ENCODE data around the gene ARHGEF28.

ARHGEF28 gene

GRCh38 chr5:73663161-73663859, 37.3 kb downstream of the ARHGEF28 start:
- no peak for DNase-seq

DNA sequence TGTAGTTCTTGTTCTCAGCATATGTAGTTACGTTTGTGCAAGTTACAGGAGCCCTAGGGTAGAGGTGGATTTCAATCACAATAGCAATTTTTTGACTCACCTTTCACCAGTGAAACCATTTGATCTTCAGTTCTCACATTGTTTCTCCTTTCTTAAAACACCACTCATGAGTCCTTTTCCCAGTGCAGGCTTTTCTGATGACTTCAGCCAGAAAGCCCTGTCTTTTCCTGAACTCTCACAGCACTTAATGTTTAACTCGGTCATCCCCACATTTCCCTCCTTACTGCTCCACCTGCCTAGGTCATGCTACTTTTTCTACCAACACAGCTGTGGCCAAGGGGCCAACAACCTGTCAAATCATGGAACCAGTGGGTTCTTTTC, 37.9 kb downstream of the ARHGEF28 start:
- DNase-seq, result no peak

GRCh38 chr5:73664796-73665195, 38.8 kb downstream of the ARHGEF28 start:
- no peak for DNase-seq

- DNase-seq, result no peak
Observed at GRCh38 chr5:73666891-73667290, 40.9 kb downstream of the ARHGEF28 start.

- DNase-seq, result no peak
Observed at GRCh38 chr5:73668017-73668416, 42.0 kb downstream of the ARHGEF28 start.

DNA sequence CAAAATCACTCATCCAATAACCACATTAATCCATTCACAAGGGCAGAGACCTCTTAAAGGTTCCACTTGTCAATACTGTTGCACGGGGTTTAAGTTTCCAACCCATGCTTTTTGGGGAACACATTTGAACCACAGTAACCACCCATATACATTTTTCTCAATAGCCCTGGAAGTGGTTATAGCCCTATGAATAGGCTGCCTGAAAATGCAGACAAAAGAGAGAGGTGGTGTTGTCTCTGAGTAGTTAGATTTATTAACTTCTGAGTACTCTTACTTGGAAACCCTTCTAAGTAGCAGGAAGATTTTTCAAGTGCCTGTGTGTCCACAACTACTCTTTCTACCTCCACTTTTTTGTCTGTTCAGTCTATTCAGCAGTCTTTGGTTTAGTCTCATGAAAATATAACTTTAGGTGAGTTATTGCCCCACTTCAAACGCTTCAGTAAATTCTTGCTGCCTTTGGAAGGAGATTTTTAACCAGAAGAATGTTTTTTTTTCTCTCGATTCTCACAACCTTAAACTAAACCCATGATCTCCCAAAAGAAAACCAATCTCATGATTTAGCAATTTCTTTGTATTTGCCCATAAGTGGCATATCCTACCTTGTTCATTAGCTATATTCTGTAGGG, 42.6 kb downstream of the ARHGEF28 start:
- DNase-seq, result no peak

DNA sequence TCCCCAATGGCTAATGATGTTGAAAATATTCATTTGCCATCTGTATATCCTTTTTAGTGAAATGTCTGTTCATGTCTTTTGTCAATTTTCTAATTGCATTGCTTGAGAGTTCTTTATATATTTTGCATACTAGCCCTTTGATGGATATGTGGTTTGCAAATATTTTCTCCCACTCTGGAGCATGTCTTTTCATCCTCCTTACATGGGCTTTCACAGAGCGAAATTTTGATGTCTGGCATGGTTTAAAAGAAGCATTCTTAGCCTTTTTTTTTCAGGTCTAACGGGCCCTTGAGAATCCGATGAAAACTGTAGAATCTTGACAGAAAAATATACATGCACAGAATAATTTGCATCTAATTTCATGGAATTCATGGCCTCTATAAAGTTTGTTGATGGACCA, 44.7 kb downstream of the ARHGEF28 start:
- no peak for DNase-seq

DNA sequence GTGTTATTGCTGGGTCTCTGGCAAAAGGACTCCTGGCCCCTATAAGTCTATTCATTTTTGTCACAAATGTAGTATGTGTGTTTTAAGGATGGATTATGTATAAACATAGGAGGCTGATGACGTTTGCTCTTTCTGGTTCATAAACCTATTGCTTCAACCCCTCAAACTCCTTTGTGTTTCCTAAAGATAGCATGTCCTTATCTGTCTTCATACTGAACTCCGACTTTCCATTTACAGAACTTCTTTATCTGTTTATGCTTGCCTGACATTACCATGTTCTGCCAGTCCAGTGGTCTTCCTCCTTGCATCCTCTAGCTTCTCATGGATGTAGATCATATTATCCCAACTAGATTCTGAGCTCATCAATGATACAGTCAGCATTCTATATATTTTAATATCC, 46.1 kb downstream of the ARHGEF28 start:
- DNase-seq, result no peak

DNA sequence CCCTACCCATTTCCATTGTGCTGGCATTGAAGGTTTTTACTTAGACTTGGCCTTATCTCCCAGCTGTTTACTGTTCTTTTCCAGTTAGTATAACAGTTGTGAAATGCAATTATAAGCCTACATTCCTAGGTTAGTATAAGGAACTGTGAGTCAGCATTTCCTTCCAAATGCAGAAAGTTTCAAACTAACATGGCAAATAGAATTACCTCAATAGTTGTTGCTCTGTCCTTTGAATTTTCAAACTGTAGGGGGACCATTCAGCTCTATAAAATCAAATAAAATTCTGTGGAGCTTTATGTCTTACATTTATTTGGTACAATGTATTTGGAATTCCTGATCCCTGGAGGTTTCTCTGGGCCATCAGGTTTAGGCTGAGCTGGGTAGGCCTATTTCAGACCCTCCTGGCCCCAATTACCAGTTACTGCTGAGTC, 47.2 kb downstream of the ARHGEF28 start:
- DNase-seq, result no peak

- DNase-seq, result no peak
Observed at GRCh38 chr5:73674669-73675004, 48.6 kb downstream of the ARHGEF28 start.

- no peak for DNase-seq
Observed at GRCh38 chr5:73678322-73678740, 52.3 kb downstream of the ARHGEF28 start.

DNA sequence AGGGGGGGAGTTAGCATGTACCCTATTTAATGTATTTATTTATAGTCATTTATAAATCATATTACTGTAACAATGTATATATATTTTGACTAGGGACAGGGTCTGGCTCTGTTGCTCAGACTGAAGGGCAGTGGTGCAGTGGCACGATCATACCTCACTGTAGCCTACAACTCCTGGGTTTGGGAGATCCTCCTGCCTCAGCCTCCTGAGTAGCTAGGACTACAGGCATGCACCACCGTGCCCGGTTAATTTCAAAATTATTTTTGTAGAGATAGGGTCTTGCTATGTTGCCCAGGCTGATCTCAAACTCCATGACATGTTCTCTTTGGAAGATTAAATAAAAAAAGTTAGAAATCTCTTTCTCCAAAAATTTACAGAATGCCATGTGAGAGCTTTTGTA, 52.8 kb downstream of the ARHGEF28 start:
- DNase-seq, result no peak

DNA sequence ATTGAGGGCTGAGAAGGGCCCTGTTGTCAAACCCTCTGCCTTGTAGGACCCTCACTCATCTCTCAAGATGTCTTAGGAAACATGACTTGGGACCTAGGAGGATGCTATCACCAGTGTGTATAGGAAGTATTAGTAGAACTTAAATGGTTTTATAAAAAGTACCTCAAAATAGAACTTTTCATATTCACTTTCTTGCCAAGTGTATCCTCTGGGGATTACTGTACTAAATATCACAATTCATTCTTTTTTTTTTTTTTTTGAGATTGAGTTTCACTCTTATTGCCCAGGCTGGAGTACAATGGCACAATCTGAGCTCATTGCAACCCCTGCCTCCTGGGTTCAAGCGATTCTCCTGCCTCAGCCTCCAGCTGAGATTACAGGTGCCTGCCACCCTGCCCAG, 56.2 kb downstream of the ARHGEF28 start:
- no peak for DNase-seq

DNA sequence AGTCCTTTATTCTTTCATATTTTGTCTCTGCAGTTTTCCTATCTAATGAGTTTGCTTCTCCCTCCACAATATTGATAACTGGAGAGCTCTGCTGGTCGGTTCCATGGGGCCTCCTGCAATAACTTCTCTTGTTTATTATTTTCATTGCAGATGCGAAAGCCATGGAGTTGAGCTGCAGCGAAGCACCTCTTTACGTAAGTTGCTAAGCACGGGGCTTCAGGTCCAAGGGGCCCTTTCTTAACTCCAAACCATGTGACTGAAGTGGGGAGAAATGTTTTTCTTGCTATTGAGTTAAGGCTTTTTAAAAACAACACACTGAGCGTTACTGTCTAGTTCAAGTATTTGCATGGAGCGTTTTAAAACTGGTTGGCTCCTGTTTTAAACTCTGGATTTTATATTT, 58.7 kb downstream of the ARHGEF28 start:
- DNase-seq, result no peak

- DNase-seq, result no peak
Observed at GRCh38 chr5:73686912-73687311, 60.9 kb downstream of the ARHGEF28 start.

DNA sequence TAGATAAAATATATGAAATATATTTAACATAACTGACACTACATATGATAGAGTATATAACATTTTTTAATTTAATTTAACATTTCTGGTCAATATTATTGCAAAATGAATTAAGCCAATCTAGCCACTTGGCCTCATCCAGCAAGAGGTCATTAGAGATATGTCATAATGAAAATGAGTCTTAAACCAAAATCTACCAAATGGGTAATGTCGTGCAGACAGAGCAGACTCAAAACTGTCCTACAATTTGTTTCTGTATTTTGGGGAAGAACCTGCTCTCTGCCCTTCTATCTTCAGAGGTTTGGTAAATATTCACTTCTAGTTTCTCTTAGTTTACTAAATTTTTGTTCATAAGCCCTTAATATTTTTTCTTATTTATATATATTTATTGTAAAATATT, 61.4 kb downstream of the ARHGEF28 start:
- DNase-seq, result no peak

- no peak for DNase-seq
Observed at GRCh38 chr5:73690015-73690414, 64.0 kb downstream of the ARHGEF28 start.

DNA sequence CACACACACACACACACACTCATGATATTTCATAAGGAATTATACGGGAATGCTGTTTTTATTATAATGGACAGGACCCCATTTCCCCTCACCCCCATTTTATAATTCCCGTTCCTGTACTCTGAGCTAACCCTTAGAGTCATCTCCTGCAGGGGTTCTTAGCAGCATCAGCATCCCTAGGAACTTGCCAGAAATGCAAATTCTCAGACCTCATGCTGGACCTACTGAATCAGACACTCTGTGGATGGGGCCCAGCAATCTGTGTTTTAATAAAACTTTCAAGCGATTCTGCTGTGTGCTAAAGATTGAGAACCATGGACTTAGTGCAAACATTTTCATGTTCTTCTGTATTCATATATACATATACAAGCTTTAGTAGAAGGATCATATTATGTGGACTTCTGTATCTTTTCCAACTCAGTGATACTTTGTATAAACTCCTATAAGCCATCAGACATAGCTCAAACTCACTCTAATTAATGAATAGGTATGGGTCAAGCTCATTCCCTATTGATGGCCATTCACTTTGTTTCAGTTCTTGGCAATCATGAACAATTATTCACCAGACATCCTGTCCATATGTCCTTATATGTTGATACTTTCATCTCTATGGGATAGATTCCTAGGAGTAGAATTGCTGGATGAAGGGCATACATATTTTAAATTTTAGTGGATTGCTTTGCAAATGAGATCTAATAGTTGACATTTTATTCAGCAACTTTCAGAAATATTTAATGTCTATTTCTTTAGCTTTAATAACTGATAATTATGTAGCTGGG, 65.5 kb downstream of the ARHGEF28 start:
- no peak for DNase-seq

DNA sequence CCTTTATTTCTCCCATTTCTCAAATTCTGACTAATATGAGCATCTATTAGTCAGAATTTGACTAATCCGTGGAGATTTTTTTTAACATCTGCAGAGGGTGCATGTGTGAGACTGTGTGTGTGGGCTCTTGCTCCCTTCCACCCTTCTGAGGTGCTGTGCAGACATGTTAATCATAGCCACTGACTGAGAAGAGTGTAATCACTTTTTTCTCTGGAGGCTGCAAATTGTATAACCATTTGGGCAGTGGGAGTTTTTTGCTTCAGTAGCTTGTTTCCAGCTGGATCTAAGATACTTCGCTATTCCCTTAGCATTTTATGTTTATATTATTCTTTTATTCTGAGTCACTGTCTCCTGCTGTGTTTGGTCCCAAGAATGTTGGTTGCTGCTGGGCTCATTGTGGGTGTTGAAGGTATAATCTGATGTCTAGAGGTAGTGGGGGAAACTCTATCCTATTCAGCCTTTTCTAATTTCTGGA, 66.2 kb downstream of the ARHGEF28 start:
- no peak for DNase-seq

DNA sequence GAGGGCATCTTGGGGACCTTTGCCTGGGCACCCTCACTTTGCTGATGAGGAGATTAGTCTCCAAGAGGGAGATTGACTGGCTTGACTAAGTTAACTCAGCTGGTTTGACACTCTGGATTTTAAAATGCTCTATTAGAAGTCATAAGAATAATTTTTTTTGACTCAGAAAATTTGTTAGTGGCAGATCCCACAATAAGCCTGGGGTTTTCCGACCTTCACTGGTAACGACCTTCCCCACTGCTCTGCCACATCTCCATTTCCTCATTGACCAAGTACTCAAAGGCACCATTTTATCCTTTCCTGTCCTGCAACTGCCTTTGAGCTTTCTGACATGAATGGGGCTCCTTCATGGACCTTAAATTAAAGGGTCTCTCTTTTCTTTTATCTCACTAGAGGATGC, 67.0 kb downstream of the ARHGEF28 start:
- DNase-seq, result no peak

GRCh38 chr5:73693573-73694061, 67.6 kb downstream of the ARHGEF28 start:
- DNase-seq, result no peak

- no peak for DNase-seq
Observed at GRCh38 chr5:73694089-73694488, 68.1 kb downstream of the ARHGEF28 start.

- no peak for DNase-seq
Observed at GRCh38 chr5:73698011-73698410, 72.0 kb downstream of the ARHGEF28 start.

DNA sequence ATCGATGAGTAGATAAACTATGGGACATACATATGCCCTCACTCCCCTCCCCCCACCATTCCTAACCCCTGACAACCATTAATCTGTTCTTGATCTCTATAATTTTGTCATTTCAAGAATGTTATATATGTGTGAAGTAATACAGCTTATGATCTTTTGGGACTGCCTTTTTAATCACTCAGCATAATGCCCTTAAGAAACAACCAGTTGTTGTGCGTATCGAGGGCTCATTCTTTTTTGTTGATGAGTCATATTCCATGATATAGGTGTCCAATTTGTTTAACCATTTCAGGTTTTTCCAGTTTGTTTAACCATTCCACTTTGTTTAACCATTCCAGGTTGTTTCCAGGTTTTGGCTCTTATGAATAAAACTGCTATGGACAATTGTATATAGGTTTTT, 75.6 kb downstream of the ARHGEF28 start:
- DNase-seq, result no peak
